AG20443 (cell line): ENCODE measurements around the gene STX16.
A peak's percentile ranks its signal among the peaks of the same experiment; 100 is the strongest.

Experiments used
- DNase-seq: peaks from one replicate; pipeline ENCODE4 v3.0.0; 2012; ENCODE audit warnings: low spot score, mixed read lengths

Gene STX16

DNA sequence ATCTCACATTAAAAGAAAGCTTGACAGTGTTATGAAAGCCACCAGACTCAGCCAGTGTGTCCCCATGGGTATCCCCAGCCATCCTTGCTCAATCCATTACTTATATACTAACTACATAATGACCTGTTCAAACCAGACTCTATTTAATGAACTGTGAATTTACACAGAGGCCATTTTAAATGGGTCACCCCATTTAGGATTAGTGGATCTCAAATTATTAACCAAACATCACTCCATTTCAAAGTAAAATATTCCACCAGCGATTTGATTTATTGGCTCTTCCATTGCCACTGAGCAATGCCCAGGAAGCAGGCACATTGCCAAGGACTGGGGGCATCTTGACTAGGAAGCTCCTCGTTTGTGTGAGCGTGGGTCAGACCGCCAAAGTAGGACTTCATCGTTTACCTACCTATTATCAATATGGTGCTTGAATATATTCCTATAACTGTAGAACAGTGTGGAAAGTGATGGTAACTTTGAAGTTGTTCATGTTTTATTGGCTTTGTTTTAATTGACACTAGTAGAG is 26.1 kb downstream of the STX16 start:
- DNase-seq, result no peak

GRCh38 chr20:58677808-58678207 is 26.7 kb downstream of the STX16 start:
- no peak for DNase-seq

DNA sequence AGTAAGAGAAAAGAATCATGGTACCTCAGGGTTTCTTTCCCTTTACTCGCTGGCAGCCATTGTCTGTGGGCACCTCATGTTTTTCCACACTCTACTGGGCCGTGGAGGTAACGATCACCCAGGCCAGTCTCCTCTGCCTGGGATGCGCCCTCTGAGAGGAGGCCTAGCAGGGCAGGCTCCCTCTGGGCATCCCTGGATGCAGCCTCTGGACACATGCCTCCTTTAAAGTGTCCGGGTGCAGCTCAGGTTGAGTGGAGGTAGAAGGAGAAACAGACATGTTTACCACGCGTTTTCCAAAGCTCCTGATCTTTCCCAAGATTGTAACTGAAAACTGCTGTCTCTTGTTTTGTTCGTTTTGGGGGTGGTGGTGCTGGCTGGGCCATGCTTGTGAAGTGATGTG is 27.7 kb downstream of the STX16 start:
- DNase-seq, result no peak

DNA sequence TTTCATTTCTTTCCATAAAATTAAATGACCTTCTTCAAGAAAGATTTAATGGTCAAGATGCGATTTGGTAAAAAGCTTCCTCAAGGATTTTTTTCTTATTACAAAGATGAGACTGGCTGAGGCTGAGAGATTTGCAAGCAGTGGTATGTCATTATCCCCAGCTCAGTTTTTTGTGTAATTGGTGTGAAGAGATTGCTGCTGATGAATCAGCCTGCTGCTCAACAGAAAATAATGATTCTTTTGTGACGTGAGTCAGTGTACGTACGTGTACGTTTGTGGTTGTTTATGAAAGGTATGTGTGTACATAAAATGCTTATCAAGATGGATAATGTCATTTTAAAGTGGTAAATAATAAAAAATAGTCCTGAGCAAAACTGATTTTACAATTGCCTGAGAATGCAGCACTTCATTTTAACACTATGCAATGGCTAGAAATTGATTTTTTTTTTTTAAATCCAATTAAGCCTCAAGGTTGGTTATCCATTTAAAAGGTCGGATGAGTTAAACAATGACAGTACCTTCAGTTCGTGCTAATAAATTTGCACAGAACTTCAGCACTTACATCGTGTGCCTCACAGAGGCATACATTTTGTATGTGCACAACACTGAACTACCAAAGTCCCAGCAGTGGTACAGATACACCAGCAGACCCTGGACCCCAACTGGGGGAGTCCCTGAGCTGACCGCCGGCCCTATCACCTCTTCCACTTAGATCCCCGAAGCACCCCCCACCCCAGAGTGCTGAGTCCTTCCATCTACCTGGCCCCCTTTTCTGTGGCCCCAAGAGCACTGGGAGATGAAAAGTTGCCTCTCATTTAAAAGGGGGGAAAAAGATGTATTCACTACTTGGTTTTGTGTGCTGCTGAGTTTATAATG is 31.8 kb downstream of the STX16 start:
- no peak for DNase-seq

- DNase-seq, result no peak
These were observed 33.2 kb downstream of the STX16 start for GRCh38 chr20:58684291-58684690.

DNA sequence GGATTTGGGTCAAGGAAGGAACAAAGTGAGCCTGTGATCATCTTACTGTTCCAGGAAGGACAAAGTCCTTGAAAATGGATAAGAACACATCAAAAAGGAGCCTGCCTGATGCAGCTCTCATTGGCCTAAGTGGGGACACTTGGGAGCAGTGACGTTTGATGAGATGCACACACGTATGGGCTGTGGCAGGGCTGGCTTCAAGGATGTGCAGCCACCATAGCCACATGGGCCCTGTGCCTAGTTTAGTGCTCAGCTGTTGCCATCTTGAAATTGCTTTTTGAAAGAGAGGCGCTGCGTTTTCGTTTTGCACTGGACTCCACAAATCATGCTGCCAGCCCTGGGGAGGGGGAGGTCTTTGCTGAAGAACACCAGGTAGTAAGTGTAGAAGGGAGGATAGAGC is 34.9 kb downstream of the STX16 start:
- DNase-seq, result no peak

GRCh38 chr20:58688414-58688813 is 37.3 kb downstream of the STX16 start:
- DNase-seq, result no peak

DNA sequence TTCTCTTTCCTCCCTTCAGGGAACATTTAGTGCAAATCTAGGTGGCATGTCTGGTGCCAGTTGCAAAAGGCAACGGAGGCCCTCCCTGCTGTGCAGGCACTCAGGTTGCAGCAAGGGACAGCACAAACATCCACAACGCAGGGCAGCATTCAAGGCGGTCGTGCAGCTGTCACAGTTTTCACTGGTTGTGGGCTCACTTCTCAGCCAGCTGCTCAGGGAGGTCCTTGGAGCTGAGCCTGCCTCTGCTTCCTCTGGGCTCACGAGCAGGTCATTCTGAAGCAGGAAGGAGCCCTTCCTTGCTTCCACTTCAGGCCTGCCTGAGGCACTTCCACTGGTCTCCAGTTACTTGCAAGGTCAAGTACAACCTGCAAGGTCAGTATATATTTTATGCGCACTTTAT is 37.8 kb downstream of the STX16 start:
- no peak for DNase-seq

GRCh38 chr20:58690396-58691135 is 39.5 kb downstream of the STX16 start:
- DNase-seq, result peak; percentile 36

DNA sequence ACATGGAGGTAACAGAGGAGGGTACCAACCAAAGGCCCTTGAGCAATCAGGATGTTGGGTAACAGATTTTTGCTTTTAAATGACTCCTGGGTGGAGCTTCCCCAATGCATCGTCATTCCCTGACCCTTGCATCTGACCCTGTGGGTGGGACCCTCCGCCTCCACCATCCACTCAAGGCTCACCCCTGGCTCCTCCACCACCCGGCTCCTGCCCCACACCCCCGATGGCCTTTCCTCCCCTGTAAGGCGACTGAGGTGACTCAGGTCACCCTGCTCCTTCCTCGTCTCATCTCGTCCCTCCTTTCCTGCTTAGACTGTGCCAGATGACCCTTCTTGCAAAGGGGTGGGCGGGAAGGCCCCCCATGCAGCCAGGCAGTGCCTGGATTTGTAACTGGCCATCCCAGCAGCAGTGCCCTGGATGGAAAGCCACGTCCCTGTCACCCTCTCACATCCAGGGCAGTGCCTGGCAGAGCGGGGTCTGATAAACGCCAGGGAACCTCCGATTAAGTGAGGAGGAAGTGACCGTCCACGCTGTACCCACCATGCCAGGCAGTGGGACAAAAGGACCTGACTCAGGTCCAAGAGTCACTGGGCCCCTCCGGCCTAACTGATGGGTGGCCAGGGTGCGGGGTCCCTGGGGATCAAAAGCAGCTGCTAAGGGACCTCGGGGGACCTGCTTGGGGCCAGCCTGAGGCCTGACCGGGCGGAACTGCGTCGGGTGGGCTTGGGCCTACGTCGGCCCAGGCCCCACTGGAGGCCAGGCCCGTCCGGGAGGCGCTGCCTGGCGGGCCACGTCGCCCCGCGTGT is 40.9 kb downstream of the STX16 start:
- DNase-seq, result no peak

DNA sequence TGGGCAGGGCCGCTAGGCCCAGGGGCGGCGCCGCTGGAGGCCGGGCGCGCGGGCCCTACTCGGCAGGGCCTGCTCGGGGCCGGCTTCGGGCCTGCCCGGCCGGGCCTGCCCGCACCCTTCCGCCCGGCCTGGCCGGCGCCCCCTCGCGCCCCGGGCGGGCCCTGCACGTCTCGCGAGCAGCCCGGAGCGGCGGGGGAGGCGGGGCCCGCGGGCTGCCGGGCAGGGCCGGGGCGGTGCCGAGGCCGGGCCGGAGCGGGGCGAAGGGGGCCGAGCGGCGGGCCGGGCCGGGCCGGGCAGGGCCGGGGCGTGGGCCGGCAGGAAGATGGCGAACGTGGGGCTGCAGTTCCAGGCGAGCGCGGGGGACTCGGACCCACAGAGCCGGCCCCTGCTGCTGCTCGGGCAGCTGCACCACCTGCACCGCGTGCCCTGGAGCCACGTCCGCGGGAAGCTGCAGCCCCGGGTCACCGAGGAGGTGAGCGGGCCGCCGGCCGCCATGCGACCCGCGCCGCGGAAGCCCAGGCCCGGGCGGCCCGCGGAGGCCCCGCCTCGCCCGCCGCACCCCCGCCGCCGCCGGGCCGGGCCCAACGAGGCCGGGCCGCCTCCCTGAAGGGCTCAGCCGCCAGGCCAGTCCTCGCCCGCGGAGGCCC is 41.6 kb downstream of the STX16 start, which contains the start of gene NPEPL1:
Gene NPEPL1, plus strand, starts transcription at position 222 of the 647 bp plus-strand sequence. Its CDS starts 101 bp downstream, at position 323.
- peak; percentile 98 for DNase-seq

- no peak for DNase-seq
These were observed 42.3 kb downstream of the STX16 start for GRCh38 chr20:58693226-58694006.

- DNase-seq, result no peak
These were observed 43.4 kb downstream of the STX16 start for GRCh38 chr20:58694241-58695083.

- no peak for DNase-seq
These were observed 44.1 kb downstream of the STX16 start for GRCh38 chr20:58695084-58695722.

GRCh38 chr20:58695895-58696375 is 44.9 kb downstream of the STX16 start:
- DNase-seq, result no peak

DNA sequence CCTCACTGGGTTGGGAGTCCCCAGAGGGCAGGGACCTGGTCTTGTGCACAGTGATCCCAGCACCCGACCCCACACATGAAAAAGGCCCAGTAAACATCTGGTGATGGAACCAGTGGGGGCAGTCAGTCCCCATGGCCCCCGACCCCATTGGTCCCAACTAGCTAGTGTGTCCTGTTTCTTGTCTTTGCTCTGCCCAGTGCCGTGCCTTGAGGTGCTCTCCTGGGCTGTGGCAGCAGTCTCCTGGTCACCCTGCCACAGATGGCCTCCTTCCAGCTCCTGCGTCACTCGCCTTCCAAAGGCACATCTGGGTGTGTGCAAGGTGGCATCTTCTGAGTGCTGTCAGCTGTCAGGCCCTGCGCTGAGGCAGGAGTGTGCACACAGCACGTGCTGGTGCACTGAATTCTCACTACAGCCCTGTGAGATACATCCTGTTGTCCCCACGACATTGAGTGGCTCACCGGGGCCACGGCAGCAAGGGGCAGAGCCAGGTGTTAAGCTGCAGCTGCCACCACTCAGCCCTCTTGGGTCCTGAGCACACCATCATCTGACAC is 45.4 kb downstream of the STX16 start:
- no peak for DNase-seq

- DNase-seq, result no peak
These were observed 46.3 kb downstream of the STX16 start for GRCh38 chr20:58697201-58697866.
